Gastrocnemius medialis (tissue), 4 donors: ENCODE data around the gene METTL2B.
"Not testable (repeated sequence)": the region's sequence is repeated elsewhere in the genome, so short reads cannot be mapped to it uniquely, and the experiment has no call there.

Experiments used
- CTCF ChIP-seq, 5 experiments: fragments of 450-650 bp in 3 of 5; fragments of 200-600 bp in 2 of 5; sonication (generic) in 2 of 5; IDR thresholded peaks in 4 of 5; conservative IDR thresholded peaks in 1 of 5; 1 replicate in 4 of 5; 2 replicates in 1 of 5; pipeline ENCODE4 v1.5.1; 2016 to 2019; ENCODE audit warnings: antibody characterized with exemption in 5 of 5, mild to moderate bottlenecking in 3 of 5, moderate library complexity in 3 of 5
- POLR2A ChIP-seq, 2 donors: fragments of 450-650 bp; IDR thresholded peaks; one replicate each; pipeline ENCODE4 v1.6.1; 2017; ENCODE audit warnings: antibody characterized with exemption in 2 of 2, mild to moderate bottlenecking in 2 of 2, moderate library complexity in 2 of 2

- TF ChIP-seq CTCF (IDR thresholded peaks at IDR 0.05 in 4 of 5, conservative IDR thresholded peaks at IDR 0.05 in 1 of 5); POLR2A (IDR thresholded peaks at IDR 0.05): not testable (repeated sequence)
Observed at GRCh38 chr7:128523932-128524524, 47.5 kb downstream of the METTL2B start.
